ENCODE measurements around the gene CDC42BPA.

DNA sequence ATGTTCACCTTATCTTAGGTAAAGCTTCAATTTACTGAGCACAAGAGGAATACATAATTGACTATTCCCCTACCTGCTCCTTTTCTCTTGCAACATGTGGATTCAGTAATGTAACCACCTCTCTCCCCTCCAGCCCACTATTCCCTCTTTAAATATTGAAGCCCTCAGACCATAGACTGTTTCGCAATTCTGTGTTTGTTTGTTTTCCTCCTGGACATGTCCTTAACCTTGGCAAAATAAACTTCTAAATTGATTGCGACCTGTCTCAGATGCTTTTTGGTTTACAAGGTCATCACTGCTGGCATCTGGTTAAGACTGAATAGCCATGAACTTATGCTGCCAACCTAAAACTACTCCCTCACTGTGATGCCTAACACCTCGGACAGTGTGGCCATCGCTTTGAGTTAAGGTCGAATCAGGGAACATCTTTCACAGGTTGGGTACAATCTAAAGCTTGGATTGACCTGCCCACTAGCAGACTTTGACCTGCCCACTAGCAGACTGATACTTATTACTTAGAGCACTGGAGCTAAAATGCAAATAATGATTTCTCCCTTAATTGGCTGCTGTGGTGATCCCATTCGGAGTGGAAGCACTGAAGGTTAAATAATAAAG is 10.2 kb upstream of the CDC42BPA start:
- no peak for TF ChIP-seq POLR2A (IDR thresholded peaks at IDR 0.05)
- TF ChIP-seq, protein P1, sequence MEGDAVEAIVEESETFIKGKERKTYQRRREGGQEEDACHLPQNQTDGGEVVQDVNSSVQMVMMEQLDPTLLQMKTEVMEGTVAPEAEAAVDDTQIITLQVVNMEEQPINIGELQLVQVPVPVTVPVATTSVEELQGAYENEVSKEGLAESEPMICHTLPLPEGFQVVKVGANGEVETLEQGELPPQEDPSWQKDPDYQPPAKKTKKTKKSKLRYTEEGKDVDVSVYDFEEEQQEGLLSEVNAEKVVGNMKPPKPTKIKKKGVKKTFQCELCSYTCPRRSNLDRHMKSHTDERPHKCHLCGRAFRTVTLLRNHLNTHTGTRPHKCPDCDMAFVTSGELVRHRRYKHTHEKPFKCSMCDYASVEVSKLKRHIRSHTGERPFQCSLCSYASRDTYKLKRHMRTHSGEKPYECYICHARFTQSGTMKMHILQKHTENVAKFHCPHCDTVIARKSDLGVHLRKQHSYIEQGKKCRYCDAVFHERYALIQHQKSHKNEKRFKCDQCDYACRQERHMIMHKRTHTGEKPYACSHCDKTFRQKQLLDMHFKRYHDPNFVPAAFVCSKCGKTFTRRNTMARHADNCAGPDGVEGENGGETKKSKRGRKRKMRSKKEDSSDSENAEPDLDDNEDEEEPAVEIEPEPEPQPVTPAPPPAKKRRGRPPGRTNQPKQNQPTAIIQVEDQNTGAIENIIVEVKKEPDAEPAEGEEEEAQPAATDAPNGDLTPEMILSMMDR (IDR thresholded peaks at IDR 0.05), result no peak
- TF ChIP-seq POLR2AphosphoS5 (IDR thresholded peaks at IDR 0.05), result no peak

Measured in stomach (tissue), 4 donors.